Measurements from ENCODE around the gene EMP1. TPM values are rescaled to one million over a fixed set of nuclear protein-coding genes. Genes with fewer than 3 reads are reported as not detected.

Gene EMP1
- total RNA-seq, 4 donors from 2014 or later = 569 to 2,226 (median 1,259) TPM

DNA sequence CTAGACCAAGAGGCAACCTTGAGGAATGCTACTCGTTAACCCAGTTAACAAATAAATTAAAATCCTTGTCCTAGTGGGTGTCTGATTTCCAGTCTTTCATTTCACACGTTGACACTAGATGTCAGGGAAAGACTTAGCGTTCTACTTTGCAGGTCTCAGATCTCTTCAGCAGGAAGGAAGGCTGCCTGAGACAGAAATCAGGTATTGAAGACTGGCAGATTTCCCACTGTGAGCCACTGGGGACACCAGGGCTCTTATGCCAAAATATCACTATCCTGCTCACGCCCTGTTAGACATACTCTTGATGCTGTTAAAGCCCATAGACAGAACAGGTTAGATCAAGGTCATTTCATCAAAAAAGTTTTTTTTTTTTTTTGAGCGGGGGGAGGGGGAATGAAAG is 33.0 kb downstream of the EMP1 start:
- WGBS = 73% methylated on average over 5 of the region's 5 CpGs

DNA sequence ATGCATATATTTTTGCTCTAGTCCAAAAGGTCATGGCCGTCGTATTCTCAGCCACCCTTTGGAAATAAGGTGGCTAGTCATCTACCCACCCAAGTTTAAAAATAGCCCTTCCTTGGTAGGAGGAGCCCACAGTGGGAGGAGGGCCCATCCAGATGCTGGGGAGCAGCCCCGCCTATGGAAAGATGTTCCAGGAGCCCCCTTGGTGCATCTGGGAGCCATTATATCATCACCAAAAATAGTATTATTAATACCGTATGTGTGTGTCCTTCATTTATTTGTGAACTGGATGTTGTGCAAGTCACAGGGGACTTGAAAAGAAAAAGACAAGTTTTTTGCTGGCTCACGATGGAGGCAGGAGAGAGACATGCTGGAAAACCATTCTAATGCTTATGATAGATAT is 34.0 kb downstream of the EMP1 start:
- peak in 1 of 3 donors; percentile 37 for TF ChIP-seq POLR2AphosphoS5 (IDR thresholded peaks at IDR 0.05)
- no peak for TF ChIP-seq POLR2A (IDR thresholded peaks at IDR 0.05)
- Histone ChIP-seq H3K9me3 (no peaks in the 10 kb centered on the region), H3K4me1 (peaks cover 4% of the 10 kb centered on the region), H3K36me3 (no peaks in the 10 kb centered on the region), H3K4me3 (no peak overlapping the region), H3K27me3 (no peaks in the 10 kb centered on the region), H3K27ac (peak overlapping the region; percentile 29)
- DNase-seq (ENCODE audit: low spot score in 2 of 2) = no peak
- 65% methylated on average over 5 of the region's 5 CpGs for WGBS

More for the DNA sequence above, 33.0 kb downstream of the EMP1 start:
- no peak for DNase-seq (ENCODE audit: low spot score in 2 of 2)
- H3K4me1 ChIP-seq = peaks cover 4% of the 10 kb centered on the region
- H3K4me3 ChIP-seq = no peak overlapping the region
- H3K36me3 ChIP-seq = no peaks in the 10 kb centered on the region
- TF ChIP-seq, protein P1, sequence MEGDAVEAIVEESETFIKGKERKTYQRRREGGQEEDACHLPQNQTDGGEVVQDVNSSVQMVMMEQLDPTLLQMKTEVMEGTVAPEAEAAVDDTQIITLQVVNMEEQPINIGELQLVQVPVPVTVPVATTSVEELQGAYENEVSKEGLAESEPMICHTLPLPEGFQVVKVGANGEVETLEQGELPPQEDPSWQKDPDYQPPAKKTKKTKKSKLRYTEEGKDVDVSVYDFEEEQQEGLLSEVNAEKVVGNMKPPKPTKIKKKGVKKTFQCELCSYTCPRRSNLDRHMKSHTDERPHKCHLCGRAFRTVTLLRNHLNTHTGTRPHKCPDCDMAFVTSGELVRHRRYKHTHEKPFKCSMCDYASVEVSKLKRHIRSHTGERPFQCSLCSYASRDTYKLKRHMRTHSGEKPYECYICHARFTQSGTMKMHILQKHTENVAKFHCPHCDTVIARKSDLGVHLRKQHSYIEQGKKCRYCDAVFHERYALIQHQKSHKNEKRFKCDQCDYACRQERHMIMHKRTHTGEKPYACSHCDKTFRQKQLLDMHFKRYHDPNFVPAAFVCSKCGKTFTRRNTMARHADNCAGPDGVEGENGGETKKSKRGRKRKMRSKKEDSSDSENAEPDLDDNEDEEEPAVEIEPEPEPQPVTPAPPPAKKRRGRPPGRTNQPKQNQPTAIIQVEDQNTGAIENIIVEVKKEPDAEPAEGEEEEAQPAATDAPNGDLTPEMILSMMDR (IDR thresholded peaks at IDR 0.05) = no peak
- TF ChIP-seq EP300 (IDR thresholded peaks at IDR 0.05) (no peak), POLR2AphosphoS5 (IDR thresholded peaks at IDR 0.05) (no peak), POLR2A (IDR thresholded peaks at IDR 0.05) (no peak)
- H3K27ac ChIP-seq = no peak overlapping the region
- no peaks in the 10 kb centered on the region for H3K9me3 ChIP-seq
- no peaks in the 10 kb centered on the region for H3K27me3 ChIP-seq

GRCh38 chr12:13233830-13234641 is 37.5 kb downstream of the EMP1 start:
- Histone ChIP-seq H3K4me1 (peaks cover 4% of the 10 kb centered on the region), H3K27ac (no peak overlapping the region), H3K4me3 (no peak overlapping the region), H3K27me3 (no peaks in the 10 kb centered on the region), H3K9me3 (no peaks in the 10 kb centered on the region), H3K36me3 (no peaks in the 10 kb centered on the region)
- no peak for DNase-seq (ENCODE audit: low spot score in 2 of 2)
- TF ChIP-seq POLR2A (IDR thresholded peaks at IDR 0.05) (no peak), POLR2AphosphoS5 (IDR thresholded peaks at IDR 0.05) (no peak), EP300 (IDR thresholded peaks at IDR 0.05) (no peak)
- TF ChIP-seq, protein P1 (IDR thresholded peaks at IDR 0.05) = peak; percentile 74 to 96
- 54% methylated on average over 8 of the region's 8 CpGs for WGBS

- H3K36me3 ChIP-seq = no peaks in the 10 kb centered on the region
- no peaks in the 10 kb centered on the region for H3K4me1 ChIP-seq
- H3K4me3 ChIP-seq = no peak overlapping the region
- H3K27ac ChIP-seq = no peak overlapping the region
- H3K27me3 ChIP-seq = no peaks in the 10 kb centered on the region
- TF ChIP-seq EP300 (IDR thresholded peaks at IDR 0.05) (no peak), POLR2AphosphoS5 (IDR thresholded peaks at IDR 0.05) (no peak)
- TF ChIP-seq, protein P1 (IDR thresholded peaks at IDR 0.05) = no peak
- no peak for DNase-seq (ENCODE audit: low spot score in 2 of 2)
- H3K9me3 ChIP-seq = no peaks in the 10 kb centered on the region
- WGBS = 82% methylated on average over 7 of the region's 7 CpGs
Measured at GRCh38 chr12:13238204-13238603, 41.7 kb downstream of the EMP1 start.

DNA sequence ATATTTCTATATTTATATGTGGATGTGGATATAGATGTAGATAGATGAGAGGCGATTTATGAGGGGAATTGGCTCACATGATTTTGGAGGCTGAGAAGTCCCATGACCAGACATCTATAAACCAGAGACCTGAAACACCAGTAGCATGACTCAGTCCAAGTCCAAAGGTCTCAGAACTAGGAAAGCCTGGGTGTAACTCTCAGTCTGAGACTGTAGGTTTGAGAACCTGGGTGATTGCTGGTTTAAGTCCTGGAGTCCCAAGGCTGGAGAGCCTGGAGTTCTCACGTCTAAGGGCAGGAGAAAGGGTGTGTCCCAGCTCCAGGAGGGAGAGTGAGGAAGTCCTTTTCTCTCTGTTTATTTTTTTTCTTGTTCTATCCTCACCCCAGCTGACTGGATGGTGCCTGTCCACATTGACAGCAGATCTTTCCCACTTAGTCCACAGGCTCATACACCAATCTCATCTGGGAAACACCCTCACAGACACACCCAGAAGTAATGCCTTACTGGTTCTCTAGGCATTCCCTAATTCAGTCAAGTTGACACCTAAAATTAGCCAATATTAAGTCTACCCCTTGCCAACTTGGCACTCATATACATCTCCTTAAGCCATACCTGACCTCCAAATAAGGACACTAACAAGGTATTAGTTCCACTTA is 45.4 kb downstream of the EMP1 start:
- Histone ChIP-seq H3K27me3 (no peaks in the 10 kb centered on the region), H3K36me3 (no peaks in the 10 kb centered on the region), H3K4me1 (no peaks in the 10 kb centered on the region), H3K27ac (no peak overlapping the region), H3K4me3 (no peak overlapping the region), H3K9me3 (no peaks in the 10 kb centered on the region)
- no peak for DNase-seq (ENCODE audit: low spot score in 2 of 2)
- 69% methylated on average over 2 of the region's 2 CpGs for WGBS
- TF ChIP-seq POLR2AphosphoS5 (IDR thresholded peaks at IDR 0.05) = no peak
- TF ChIP-seq POLR2A (IDR thresholded peaks at IDR 0.05) = no peak
- no peak for TF ChIP-seq EP300 (IDR thresholded peaks at IDR 0.05)
- TF ChIP-seq, protein P1 (IDR thresholded peaks at IDR 0.05) = no peak
